Lower lobe of right lung (tissue), 2 donors: Measurements from ENCODE around the gene ARHGAP25. TPM values are rescaled to one million over a fixed set of nuclear protein-coding genes. Genes with fewer than 3 reads are reported as not detected.
A peak's percentile ranks its signal among the peaks of the same experiment; 100 is the strongest.

Source experiments
- ATAC-seq, 2 donors: fragments of 200-7000 bp; cut with Tn5 transposase; one replicate each; pipeline ENCODE4 v1.9.1; 2020 to 2022; ENCODE audit warnings: mild to moderate bottlenecking in 2 of 2, moderate library complexity in 2 of 2
- DNase-seq: peaks from one replicate; pipeline ENCODE4 v3.0.0-alpha.2; 2020
- H3K27ac ChIP-seq: fragments of 200-600 bp; one replicate; pipeline ENCODE4 v1.8.0; 2022
- H3K27me3 ChIP-seq: fragments of 200-600 bp; one replicate; pipeline ENCODE4 v1.8.0; 2022; ENCODE audit warnings: low read depth
- H3K36me3 ChIP-seq: fragments of 200-600 bp; one replicate; pipeline ENCODE4 v1.8.0; 2022; ENCODE audit warnings: mild to moderate bottlenecking
- H3K4me1 ChIP-seq: fragments of 200-600 bp; one replicate; pipeline ENCODE4 v1.8.0; 2022
- H3K4me3 ChIP-seq: fragments of 200-600 bp; one replicate; pipeline ENCODE4 v1.8.0; 2022; ENCODE audit warnings: mild to moderate bottlenecking
- H3K9me3 ChIP-seq: fragments of 200-600 bp; one replicate; pipeline ENCODE4 v1.8.0; 2022
- intact Hi-C: fragments of 100-400 bp; cut with DNase I; formaldehyde crosslinking; loops from one replicate; pipeline ENCODE4 v1.11.0; 2022
- total RNA-seq: library from RNA; stranded (reverse); fragmentation: NEBNext Ultra II Directional; extraction: Animal tissue kit (Norgen Biotek cat#: 25700); gene quantifications from one replicate; pipeline ENCODE4 v1.2.1, GENCODE V29; 2021
- TF ChIP-seq, protein P1 (sequence below): fragments of 200-600 bp; IDR thresholded peaks from one replicate; pipeline ENCODE4 v1.8.0; 2022; ENCODE audit warnings: antibody characterized with exemption, mild to moderate bottlenecking
- donor health status: DM: no; HTN: yes; CAD: no; lungs with severe emphysema.

Gene ARHGAP25
- total RNA-seq, 1 donor from 2014 or later, result 48.5 TPM

DNA sequence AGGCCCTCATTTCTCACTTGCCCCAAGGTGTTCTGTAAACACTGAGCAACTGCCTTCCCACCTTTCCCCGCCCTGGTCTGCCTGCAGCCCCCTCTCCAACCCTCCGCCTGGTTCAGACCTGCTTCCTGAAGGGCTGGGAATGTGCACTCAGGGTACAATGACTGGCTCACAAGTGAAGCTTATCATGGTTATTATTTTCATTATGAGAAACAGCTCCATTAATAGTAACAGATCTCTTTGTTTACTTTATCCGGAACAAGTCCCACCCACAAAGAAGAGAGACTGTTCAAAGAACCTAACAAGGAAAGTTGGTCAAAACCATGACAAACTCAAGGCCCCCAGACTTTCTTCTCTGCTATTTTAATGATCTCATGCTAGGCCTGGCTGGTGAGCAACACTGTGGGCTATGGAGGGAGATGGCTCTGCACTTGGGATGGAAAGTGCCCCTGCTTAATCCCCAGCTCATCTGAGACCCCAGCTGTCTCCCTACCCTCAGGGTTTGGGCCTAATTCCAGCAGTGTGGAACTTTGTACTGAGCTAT, 36.7 kb downstream of the ARHGAP25 start:
- ATAC-seq (no peak), DNase-seq (no peak)
- intact Hi-C loops, result no loop called here
- Histone ChIP-seq H3K27me3 (no peaks in the 10 kb centered on the region), H3K27ac (peak overlapping the region; percentile 75), H3K9me3 (no peaks in the 10 kb centered on the region), H3K4me1 (peaks cover 87% of the 10 kb centered on the region), H3K4me3 (no peak overlapping the region), H3K36me3 (no peaks in the 10 kb centered on the region)
- TF ChIP-seq, protein P1, sequence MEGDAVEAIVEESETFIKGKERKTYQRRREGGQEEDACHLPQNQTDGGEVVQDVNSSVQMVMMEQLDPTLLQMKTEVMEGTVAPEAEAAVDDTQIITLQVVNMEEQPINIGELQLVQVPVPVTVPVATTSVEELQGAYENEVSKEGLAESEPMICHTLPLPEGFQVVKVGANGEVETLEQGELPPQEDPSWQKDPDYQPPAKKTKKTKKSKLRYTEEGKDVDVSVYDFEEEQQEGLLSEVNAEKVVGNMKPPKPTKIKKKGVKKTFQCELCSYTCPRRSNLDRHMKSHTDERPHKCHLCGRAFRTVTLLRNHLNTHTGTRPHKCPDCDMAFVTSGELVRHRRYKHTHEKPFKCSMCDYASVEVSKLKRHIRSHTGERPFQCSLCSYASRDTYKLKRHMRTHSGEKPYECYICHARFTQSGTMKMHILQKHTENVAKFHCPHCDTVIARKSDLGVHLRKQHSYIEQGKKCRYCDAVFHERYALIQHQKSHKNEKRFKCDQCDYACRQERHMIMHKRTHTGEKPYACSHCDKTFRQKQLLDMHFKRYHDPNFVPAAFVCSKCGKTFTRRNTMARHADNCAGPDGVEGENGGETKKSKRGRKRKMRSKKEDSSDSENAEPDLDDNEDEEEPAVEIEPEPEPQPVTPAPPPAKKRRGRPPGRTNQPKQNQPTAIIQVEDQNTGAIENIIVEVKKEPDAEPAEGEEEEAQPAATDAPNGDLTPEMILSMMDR, result no peak

GRCh38 chr2:68772109-68772508, 37.5 kb downstream of the ARHGAP25 start:
- H3K27ac ChIP-seq, result peak overlapping the region; percentile 75
- intact Hi-C loops, result no loop called here
- H3K27me3 ChIP-seq, result no peaks in the 10 kb centered on the region
- H3K9me3 ChIP-seq, result no peaks in the 10 kb centered on the region
- no peak for DNase-seq
- no peak overlapping the region for H3K4me3 ChIP-seq
- peaks cover 84% of the 10 kb centered on the region for H3K4me1 ChIP-seq
- TF ChIP-seq, protein P1, result no peak
- no peak for ATAC-seq
- no peaks in the 10 kb centered on the region for H3K36me3 ChIP-seq

GRCh38 chr2:68774569-68775271, 40.1 kb downstream of the ARHGAP25 start:
- Histone ChIP-seq H3K4me3 (peak overlapping the region; percentile 52), H3K4me1 (peaks cover 63% of the 10 kb centered on the region)
- intact Hi-C loops, result no loop called here

DNA sequence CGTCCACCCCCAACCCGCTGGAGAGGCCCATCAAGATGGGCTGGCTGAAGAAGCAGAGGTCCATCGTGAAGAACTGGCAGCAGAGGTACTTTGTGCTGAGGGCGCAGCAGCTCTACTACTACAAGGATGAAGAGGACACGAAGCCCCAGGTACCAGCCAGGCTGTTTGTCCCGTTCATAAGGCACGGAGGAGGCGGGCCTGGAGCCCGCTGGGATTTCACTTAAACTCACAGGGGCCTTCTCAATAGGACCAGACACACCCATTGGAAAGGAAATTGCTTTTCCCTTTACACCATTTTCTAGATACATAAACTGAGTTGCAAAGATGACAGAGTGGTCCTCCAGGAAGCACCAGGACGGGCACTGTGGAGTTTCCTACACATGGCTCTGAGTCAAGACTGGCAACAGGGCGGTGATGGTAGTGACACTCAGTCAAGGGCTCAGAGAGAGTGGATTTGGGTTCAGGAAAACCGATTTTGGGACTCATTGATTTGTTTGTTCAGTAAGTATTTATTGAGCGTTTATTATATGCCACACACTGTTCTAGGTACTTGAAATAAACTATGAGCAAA, 40.7 kb downstream of the ARHGAP25 start:
- peak; percentile 3 to 14 for ATAC-seq
- H3K36me3 ChIP-seq, result no peaks in the 10 kb centered on the region
- H3K9me3 ChIP-seq, result no peaks in the 10 kb centered on the region
- DNase-seq, result no peak
- H3K4me3 ChIP-seq, result peak overlapping the region; percentile 52
- peaks cover 63% of the 10 kb centered on the region for H3K4me1 ChIP-seq
- no peaks in the 10 kb centered on the region for H3K27me3 ChIP-seq
- TF ChIP-seq, protein P1, result no peak
- intact Hi-C loops, result no loop called here
- H3K27ac ChIP-seq, result peak overlapping the region; percentile 87

More at GRCh38 chr2:68774569-68775271, 40.1 kb downstream of the ARHGAP25 start:
- H3K27me3 ChIP-seq, result no peaks in the 10 kb centered on the region
- no peaks in the 10 kb centered on the region for H3K9me3 ChIP-seq
- TF ChIP-seq, protein P1, result peak; percentile 6
- peak overlapping the region; percentile 87 for H3K27ac ChIP-seq
- ATAC-seq (peak; percentile 80 to 83), DNase-seq (peak; percentile 87)
- no peaks in the 10 kb centered on the region for H3K36me3 ChIP-seq

DNA sequence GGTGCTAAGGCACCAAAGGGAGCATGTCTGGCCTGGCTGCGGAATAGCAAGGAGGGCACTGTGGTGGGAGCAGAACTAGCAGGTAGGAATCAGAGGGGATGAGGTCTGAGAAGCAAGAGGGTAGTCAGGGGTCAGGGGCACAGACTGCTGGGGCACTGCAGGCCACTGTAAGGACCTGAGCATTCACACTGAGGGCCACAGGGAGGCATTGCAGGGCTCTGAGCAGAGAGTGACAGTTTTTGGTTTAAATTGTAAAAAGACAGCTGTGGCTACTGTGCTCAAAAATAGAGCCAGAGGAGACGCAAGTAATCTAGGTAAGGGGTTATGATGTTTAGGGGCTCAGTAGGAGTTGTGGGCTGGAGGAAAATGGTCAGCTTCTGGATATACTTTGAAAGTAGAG, 41.5 kb downstream of the ARHGAP25 start:
- ATAC-seq (no peak), DNase-seq (no peak)
- peak overlapping the region; percentile 87 for H3K27ac ChIP-seq
- peaks cover 5% of the 10 kb centered on the region for H3K36me3 ChIP-seq
- peaks cover 58% of the 10 kb centered on the region for H3K4me1 ChIP-seq
- no peaks in the 10 kb centered on the region for H3K9me3 ChIP-seq
- H3K4me3 ChIP-seq, result peak overlapping the region; percentile 52
- no peaks in the 10 kb centered on the region for H3K27me3 ChIP-seq
- intact Hi-C loops, result no loop called here
- TF ChIP-seq, protein P1, result no peak
